IMR-90 (cell line): Measurements from ENCODE around the gene TNF. TPM values are rescaled to one million over a fixed set of nuclear protein-coding genes. Genes with fewer than 3 reads are reported as not detected.

ENCODE experiments used
- ATAC-seq: fragments of 200-7000 bp; cut with Tn5 transposase; 2 replicates; pipeline ENCODE4 v1.9.1; 2020; ENCODE audit warnings: low read depth, mild to moderate bottlenecking, moderate library complexity
- BruUV-seq: library from RNA; stranded (reverse); fragments of 400-500 nt; replicated peaks from 2 replicates; lab custom pipeline; 2021; lab: Mats Ljungman, UMichigan
- CTCF ChIA-PET: fragments of 300-600 bp; formaldehyde crosslinking; extraction: SDS; loops from one replicate; lab custom pipeline; 2021; ENCODE audit warnings: antibody characterized with exemption; lab: Yijun Ruan, JAX
- POLR2A ChIA-PET: fragments of 300-600 bp; sonication (Branson Sonifier 250); formaldehyde crosslinking; loops from one replicate; lab custom pipeline; 2022; ENCODE audit warnings: antibody characterized with exemption; ENCODE audit not compliant: unreplicated experiment; lab: Charles Lee
- DNase-seq: peaks from one replicate; pipeline ENCODE4 v3.0.0; 2013
- H2AFZ ChIP-seq: replicated peaks from 2 replicates; pipeline ENCODE3; 2013; ENCODE audit warnings: low read length, mild to moderate bottlenecking; ENCODE audit not compliant: poor library complexity
- H2AK5ac ChIP-seq: 2 replicates; pipeline ENCODE4 v1.6.1; 2013; ENCODE audit warnings: low read depth, low read length, inconsistent platforms
- H2AK9ac ChIP-seq: replicated peaks from 2 replicates; pipeline ENCODE3; 2013; ENCODE audit warnings: mild to moderate bottlenecking, low read depth, low read length, moderate library complexity; ENCODE audit not compliant: poor library complexity
- H2BK120ac ChIP-seq: 2 replicates; pipeline ENCODE4 v1.6.1; 2013; ENCODE audit warnings: low read depth, low read length, inconsistent platforms
- H2BK15ac ChIP-seq: 3 replicates; pipeline ENCODE4 v1.6.1; 2013; ENCODE audit warnings: low read depth, low read length, inconsistent platforms
- H2BK20ac ChIP-seq: 2 replicates; pipeline ENCODE4 v1.6.1; 2013; ENCODE audit warnings: low read depth, mild to moderate bottlenecking, inconsistent platforms, low read length, moderate library complexity
- H2BK5ac ChIP-seq: 2 replicates; pipeline ENCODE4 v1.6.1; 2013; ENCODE audit warnings: mild to moderate bottlenecking, low read depth, low read length, inconsistent platforms; ENCODE audit not compliant: poor library complexity, severe bottlenecking
- H3K14ac ChIP-seq: replicated peaks from 2 replicates; pipeline ENCODE4 v1.6.1; 2013; ENCODE audit warnings: low read depth, low read length, inconsistent platforms
- H3K18ac ChIP-seq: 2 replicates; pipeline ENCODE4 v1.6.1; 2013; ENCODE audit warnings: low read depth, low read length, control low read depth
- H3K23ac ChIP-seq: 2 replicates; pipeline ENCODE4 v1.6.1; 2013; ENCODE audit warnings: low read depth, low read length, inconsistent platforms
- H3K27ac ChIP-seq: 2 replicates; pipeline ENCODE4 v1.5.1; 2013; ENCODE audit warnings: mild to moderate bottlenecking, control low read depth, low read length; ENCODE audit not compliant: insufficient read depth
- H3K27me3 ChIP-seq: 2 replicates; pipeline ENCODE4 v1.6.1; 2013; ENCODE audit warnings: low read length; ENCODE audit not compliant: control insufficient read depth, insufficient read depth
- H3K36me3 ChIP-seq: 2 replicates; pipeline ENCODE4 v1.6.1; 2013; ENCODE audit warnings: low read length, mixed read lengths; ENCODE audit not compliant: control insufficient read depth, insufficient read depth
- H3K4ac ChIP-seq: 2 replicates; pipeline ENCODE4 v1.6.1; 2013; ENCODE audit warnings: low read depth, low read length, inconsistent platforms
- H3K4me1 ChIP-seq: 2 replicates; pipeline ENCODE4 v1.6.1; 2013; ENCODE audit warnings: low read length, mixed read lengths; ENCODE audit not compliant: control insufficient read depth, insufficient read depth
- H3K4me2 ChIP-seq: 2 replicates; pipeline ENCODE4 v1.6.1; 2013; ENCODE audit warnings: low read depth, mild to moderate bottlenecking, control low read depth, low read length, moderate library complexity
- H3K4me3 ChIP-seq: 2 replicates; pipeline ENCODE4 v1.5.1; 2013; ENCODE audit warnings: low read depth, mild to moderate bottlenecking, control low read depth, low read length, moderate library complexity; ENCODE audit not compliant: insufficient read depth
- H3K56ac ChIP-seq: 2 replicates; pipeline ENCODE4 v1.6.1; 2013; ENCODE audit warnings: low read length, inconsistent platforms; ENCODE audit not compliant: insufficient read depth; ENCODE audit errors: extremely low read depth
- H3K79me1 ChIP-seq, 2 experiments: 2 replicates each; pipeline ENCODE4 v1.6.1; 2013; ENCODE audit warnings: low read length in 2 of 2, inconsistent platforms in 1 of 2, low read depth in 1 of 2
- H3K9ac ChIP-seq: 2 replicates; pipeline ENCODE4 v1.6.1; 2013; ENCODE audit warnings: low read depth, low read length, control low read depth
- H3K9me1 ChIP-seq: 2 replicates; pipeline ENCODE4 v1.6.1; 2013; ENCODE audit warnings: low read length, inconsistent platforms; ENCODE audit not compliant: insufficient read depth
- H3K9me3 ChIP-seq: 2 replicates; pipeline ENCODE4 v1.6.1; 2013; ENCODE audit warnings: low read length; ENCODE audit not compliant: control insufficient read depth, insufficient read depth
- H4K20me1 ChIP-seq: 2 replicates; pipeline ENCODE4 v1.6.1; 2013; ENCODE audit warnings: low read length, inconsistent platforms; ENCODE audit not compliant: insufficient read depth
- H4K5ac ChIP-seq: 2 replicates; pipeline ENCODE4 v1.6.1; 2013; ENCODE audit warnings: mild to moderate bottlenecking, low read depth, low read length, control low read depth
- H4K8ac ChIP-seq, 2 experiments: 2 replicates each; pipeline ENCODE4 v1.6.1; 2013; ENCODE audit warnings: low read depth in 2 of 2, low read length in 2 of 2, control low read depth in 1 of 2, inconsistent platforms in 1 of 2
- H4K91ac ChIP-seq: 2 replicates; pipeline ENCODE4 v1.6.1; 2013; ENCODE audit warnings: low read depth, low read length, inconsistent platforms; ENCODE audit not compliant: insufficient read depth
- CHD1 ChIP-seq: IDR thresholded peaks from 2 replicates; pipeline ENCODE4 v1.6.1; 2012; ENCODE audit warnings: low read depth, low read length, improper control_type of control experiment
- FOS ChIP-seq: fragments of 150-350 bp; IDR thresholded peaks from 2 replicates; pipeline ENCODE4 v1.6.1; 2016; ENCODE audit warnings: low read depth, low read length
- NFE2L2 ChIP-seq: fragments of 150-350 bp; IDR thresholded peaks from 2 replicates; pipeline ENCODE4 v1.6.1; 2016; ENCODE audit warnings: low read depth, mild to moderate bottlenecking, low read length
- RFX5 ChIP-seq: IDR thresholded peaks from 2 replicates; pipeline ENCODE4 v1.8.0; 2012; ENCODE audit warnings: low read depth, mild to moderate bottlenecking, low read length, moderate library complexity
- WGBS, 2 experiments: methylation state at CpG; one replicate each; pipeline versions ENCODE4 v1.1.5 to v1.1.7; 2013; ENCODE audit warnings: missing lambda C conversion rate in 2 of 2; ENCODE audit not compliant: insufficient read length in 1 of 2; ENCODE audit errors: extremely low coverage in 2 of 2; 5-methylcytosine and 5-hydroxymethylcytosine counted together
- dilution Hi-C: fragments of 300-500 bp; cut with HindIII; formaldehyde crosslinking; loops from one replicate; pipeline ENCODE4 v1.14.3; 2018; ENCODE audit warnings: low sequenced_read_pairs; ENCODE audit not compliant: unreplicated experiment
- in situ Hi-C: fragments of 300-500 bp; cut with MboI; formaldehyde crosslinking; loops from 3 replicates; pipeline ENCODE4 v1.14.3; 2019; ENCODE audit warnings: low sequenced_read_pairs, inconsistent platforms, mixed read lengths
- intact Hi-C: fragments of 100-400 bp; cut with micrococcal nuclease; formaldehyde crosslinking; loops from 2 replicates; pipeline ENCODE4 v1.10.0; 2022
- polyA plus RNA-seq, 3 experiments: library from polyadenylated mRNA; depleted of rRNA; stranded (reverse); fragments of >200 nt; gene quantifications; 2 replicates each; pipeline ENCODE4 v1.2.3, GENCODE V29; 2012; ENCODE audit warnings: low replicate concordance in 1 of 3
- total RNA-seq: library from RNA; depleted of rRNA; stranded (reverse); fragments of >200 nt; gene quantifications from 2 replicates; pipeline ENCODE4 v1.2.3, GENCODE V29; 2012

Gene TNF
- total and polyA plus RNA-seq, 2 of the 4 experiments (the other 2 are of a cell fraction), result not detected

DNA sequence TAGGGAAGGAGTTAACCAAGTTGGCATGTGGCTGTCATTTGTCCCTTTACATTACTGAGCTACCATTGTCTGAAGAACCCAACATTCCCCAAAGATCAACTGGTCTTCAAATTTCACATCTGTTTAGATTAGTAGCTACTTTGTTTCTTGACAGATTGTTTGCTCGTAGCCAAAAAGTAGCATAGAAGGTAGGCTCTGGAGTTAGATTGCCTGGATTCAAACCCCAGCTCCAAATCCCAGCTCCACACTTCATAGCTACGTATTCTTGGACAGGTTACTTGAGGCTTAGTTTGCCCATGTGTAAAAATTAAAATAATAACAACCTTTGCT lies 26.9 kb upstream of the TNF start:
- no peak for DNase-seq
- Histone ChIP-seq H3K79me1 (peaks cover 5 to 26% of the 10 kb centered on the region in 2 experiments; a peak in 2 of 4 replicates), H3K4me3 (no peak overlapping the region), H2AK5ac (peak overlapping the region; percentile 92), H3K27me3 (no peaks in the 10 kb centered on the region), H4K8ac (peak overlapping the region; percentile 89 to 98), H3K36me3 (peaks cover 11% of the 10 kb centered on the region), H3K4me2 (peak overlapping the region; percentile 79), H2BK15ac (no peak overlapping the region), H3K4ac (peak overlapping the region; percentile 87; the same call in 1 of the 2 replicates), H2AFZ (no peak overlapping the region), H3K27ac (peak overlapping the region; percentile 56; the same call in 1 of the 2 replicates), H4K20me1 (no peaks in the 10 kb centered on the region), H2BK5ac (no peak overlapping the region), H3K9me3 (no peaks in the 10 kb centered on the region), H3K4me1 (peaks cover 6% of the 10 kb centered on the region), H3K14ac (no peak overlapping the region), H2AK9ac (no peak overlapping the region), H2BK20ac (no peak overlapping the region), H4K5ac (peak overlapping the region; percentile 89), H4K91ac (no peak overlapping the region), H3K9ac (no peak overlapping the region), H3K9me1 (peaks cover 6% of the 10 kb centered on the region), H2BK120ac (no peak overlapping the region), H3K18ac (no peak overlapping the region), H3K56ac (no peak overlapping the region), H3K23ac (no peak overlapping the region)
- ATAC-seq, result no peak
- ChIA-PET POLR2A (no interaction called here), CTCF (interaction anchor here (2.4 kb wide), 1 partner anchor 50 kb away, joined by 14 read pairs; no protein-coding TSS in a partner anchor)
- dilution Hi-C loops, result no loop called here
- WGBS, 2 experiments, result no CpG with 5 or more reads among the region's 2 CpGs
- in situ Hi-C loops, result loop anchor here (5.0 to 10.0 kb wide), 2 partner anchors 49 to 286 kb away; no protein-coding TSS in a partner anchor
- no TSS peak for BruUV-seq
- TF ChIP-seq FOS, result no peak
- no peak for TF ChIP-seq RFX5
- TF ChIP-seq NFE2L2, result no peak
- TF ChIP-seq CHD1, result no peak
- intact Hi-C loops, result loop anchor here (5.0 kb wide), 3 partner anchors 34 to 404 kb away; partner anchors contain the start of genes HSPA1B and LTB
